ENCODE data around the gene MTIF3. TPM values are rescaled to one million over a fixed set of nuclear protein-coding genes. Genes with fewer than 3 reads are reported as not detected.

The MTIF3 gene
- 10 to 100 TPM; 61.6 to 61.8 TPM for total RNA-seq

- H3K27me3 Mint-ChIP-seq: no peaks in the 10 kb centered on the region
- H3K27ac Mint-ChIP-seq: peak within 1 kb of the TSS; percentile 93
- peaks cover 60% of the 10 kb centered on the region for H3K4me1 Mint-ChIP-seq
- no peaks in the 10 kb centered on the region for H3K9me3 Mint-ChIP-seq
- CTCF ChIA-PET: interaction anchor here (0.7 to 4.2 kb wide), 5 partner anchors 7 to 171 kb away, joined by 3 to 47 read pairs (median 5); partner anchors contain the start of genes GTF3A and LNX2
- H3K36me3 Mint-ChIP-seq (ENCODE audit: low read depth): peaks cover 18% of the 10 kb centered on the region
- DNase-seq: peak; percentile 97
- POLR2A ChIA-PET: interaction anchor here (0.6 to 10.9 kb wide), 13 partner anchors 8 to 171 kb away, joined by 3 to 351 read pairs (median 5); partner anchors contain the start of genes GTF3A, LNX2 and POLR1D
- peak within 1 kb of the TSS; percentile 92 for H3K4me3 Mint-ChIP-seq
Observed at GRCh38 chr13:27449936-27450828, at the start of gene MTIF3. TSS of gene MTIF3 (minus strand) at chr13:27450564. CDS start at chr13:27440448, 10,116 bp downstream.

GRCh38 chr13:27497563-27498230 lies 47.3 kb upstream of the MTIF3 start:
- Mint-ChIP-seq H3K4me3 (no peak overlapping the region), H3K9me3 (no peaks in the 10 kb centered on the region), H3K27me3 (no peaks in the 10 kb centered on the region), H3K36me3 (ENCODE audit: low read depth) (no peaks in the 10 kb centered on the region), H3K27ac (no peak overlapping the region), H3K4me1 (no peaks in the 10 kb centered on the region)
- CTCF ChIA-PET: no interaction called here
- DNase-seq: no peak
- POLR2A ChIA-PET: no interaction called here

GRCh38 chr13:27496536-27497273 lies 46.3 kb upstream of the MTIF3 start:
- Mint-ChIP-seq H3K36me3 (ENCODE audit: low read depth) (no peaks in the 10 kb centered on the region), H3K9me3 (no peaks in the 10 kb centered on the region), H3K27ac (no peak overlapping the region), H3K4me3 (no peak overlapping the region), H3K27me3 (no peaks in the 10 kb centered on the region), H3K4me1 (no peaks in the 10 kb centered on the region)
- ChIA-PET POLR2A (interaction anchor here (1.0 kb wide), 1 partner anchor 104 kb away, joined by 3 read pairs; no protein-coding TSS in a partner anchor), CTCF (no interaction called here)
- no peak for DNase-seq

- no peaks in the 10 kb centered on the region for H3K27me3 Mint-ChIP-seq
- H3K9me3 Mint-ChIP-seq: no peaks in the 10 kb centered on the region
- CTCF ChIA-PET: no interaction called here
- H3K36me3 Mint-ChIP-seq (ENCODE audit: low read depth): no peaks in the 10 kb centered on the region
- no peak overlapping the region for H3K4me3 Mint-ChIP-seq
- H3K4me1 Mint-ChIP-seq: no peaks in the 10 kb centered on the region
- no peak for DNase-seq
- POLR2A ChIA-PET: no interaction called here
- H3K27ac Mint-ChIP-seq: no peak overlapping the region
Observed at GRCh38 chr13:27496006-27496405, 45.6 kb upstream of the MTIF3 start.

- H3K36me3 Mint-ChIP-seq (ENCODE audit: low read depth): no peaks in the 10 kb centered on the region
- ChIA-PET POLR2A (no interaction called here), CTCF (no interaction called here)
- DNase-seq: no peak
- H3K27ac Mint-ChIP-seq: no peak overlapping the region
- H3K9me3 Mint-ChIP-seq: no peaks in the 10 kb centered on the region
- H3K4me3 Mint-ChIP-seq: no peak overlapping the region
- H3K4me1 Mint-ChIP-seq: no peaks in the 10 kb centered on the region
- H3K27me3 Mint-ChIP-seq: no peaks in the 10 kb centered on the region
Observed at GRCh38 chr13:27495551-27495950, 45.2 kb upstream of the MTIF3 start.

- Mint-ChIP-seq H3K9me3 (no peaks in the 10 kb centered on the region), H3K27me3 (no peaks in the 10 kb centered on the region), H3K27ac (no peak overlapping the region), H3K36me3 (ENCODE audit: low read depth) (no peaks in the 10 kb centered on the region), H3K4me3 (no peak overlapping the region), H3K4me1 (no peaks in the 10 kb centered on the region)
- ChIA-PET CTCF (no interaction called here), POLR2A (no interaction called here)
- DNase-seq: no peak
Observed at GRCh38 chr13:27493981-27494380, 43.6 kb upstream of the MTIF3 start.

- Mint-ChIP-seq H3K4me1 (no peaks in the 10 kb centered on the region), H3K9me3 (no peaks in the 10 kb centered on the region), H3K27me3 (no peaks in the 10 kb centered on the region), H3K36me3 (ENCODE audit: low read depth) (no peaks in the 10 kb centered on the region), H3K27ac (no peak overlapping the region), H3K4me3 (no peak overlapping the region)
- CTCF ChIA-PET: no interaction called here
- DNase-seq: no peak
- POLR2A ChIA-PET: no interaction called here
Observed at GRCh38 chr13:27489456-27489855, 39.1 kb upstream of the MTIF3 start.

GRCh38 chr13:27487776-27488175 lies 37.4 kb upstream of the MTIF3 start:
- no peak overlapping the region for H3K27ac Mint-ChIP-seq
- peaks cover 1% of the 10 kb centered on the region for H3K4me1 Mint-ChIP-seq
- no peaks in the 10 kb centered on the region for H3K36me3 Mint-ChIP-seq (ENCODE audit: low read depth)
- DNase-seq: no peak
- ChIA-PET CTCF (interaction anchor here (0.6 to 0.7 kb wide), 2 partner anchors 131 to 158 kb away, joined by 3 to 5 read pairs; no protein-coding TSS in a partner anchor), POLR2A (no interaction called here)
- no peaks in the 10 kb centered on the region for H3K9me3 Mint-ChIP-seq
- H3K4me3 Mint-ChIP-seq: no peak overlapping the region
- no peaks in the 10 kb centered on the region for H3K27me3 Mint-ChIP-seq

- ChIA-PET POLR2A (no interaction called here), CTCF (no interaction called here)
- DNase-seq: no peak
- no peaks in the 10 kb centered on the region for H3K27me3 Mint-ChIP-seq
- H3K9me3 Mint-ChIP-seq: no peaks in the 10 kb centered on the region
- H3K36me3 Mint-ChIP-seq (ENCODE audit: low read depth): no peaks in the 10 kb centered on the region
- H3K27ac Mint-ChIP-seq: no peak overlapping the region
- H3K4me3 Mint-ChIP-seq: no peak overlapping the region
- H3K4me1 Mint-ChIP-seq: peaks cover 4% of the 10 kb centered on the region
Observed at GRCh38 chr13:27483421-27483820, 33.1 kb upstream of the MTIF3 start.

- no peaks in the 10 kb centered on the region for H3K9me3 Mint-ChIP-seq
- H3K27me3 Mint-ChIP-seq: no peaks in the 10 kb centered on the region
- no peak for DNase-seq
- H3K36me3 Mint-ChIP-seq (ENCODE audit: low read depth): no peaks in the 10 kb centered on the region
- H3K4me3 Mint-ChIP-seq: no peak overlapping the region
- CTCF ChIA-PET: no interaction called here
- no peak overlapping the region for H3K27ac Mint-ChIP-seq
- POLR2A ChIA-PET: no interaction called here
- H3K4me1 Mint-ChIP-seq: peaks cover 4% of the 10 kb centered on the region
Observed at GRCh38 chr13:27482983-27483382, 32.6 kb upstream of the MTIF3 start.

GRCh38 chr13:27481766-27482165 lies 31.4 kb upstream of the MTIF3 start:
- peaks cover 15% of the 10 kb centered on the region for H3K4me1 Mint-ChIP-seq
- CTCF ChIA-PET: interaction anchor here (0.7 kb wide), 1 partner anchor 345 kb away, joined by 4 read pairs; no protein-coding TSS in a partner anchor
- H3K9me3 Mint-ChIP-seq: no peaks in the 10 kb centered on the region
- no peaks in the 10 kb centered on the region for H3K27me3 Mint-ChIP-seq
- H3K36me3 Mint-ChIP-seq (ENCODE audit: low read depth): no peaks in the 10 kb centered on the region
- POLR2A ChIA-PET: no interaction called here
- no peak overlapping the region for H3K27ac Mint-ChIP-seq
- peak; percentile 47 for DNase-seq
- H3K4me3 Mint-ChIP-seq: no peak overlapping the region

- H3K4me3 Mint-ChIP-seq: no peak overlapping the region
- no peaks in the 10 kb centered on the region for H3K36me3 Mint-ChIP-seq (ENCODE audit: low read depth)
- no peak overlapping the region for H3K27ac Mint-ChIP-seq
- DNase-seq: no peak
- ChIA-PET POLR2A (interaction anchor here (1.4 kb wide), 1 partner anchor 26 kb away, joined by 3 read pairs; no protein-coding TSS in a partner anchor), CTCF (no interaction called here)
- H3K4me1 Mint-ChIP-seq: peaks cover 19% of the 10 kb centered on the region
- H3K9me3 Mint-ChIP-seq: no peaks in the 10 kb centered on the region
- no peaks in the 10 kb centered on the region for H3K27me3 Mint-ChIP-seq
Observed at GRCh38 chr13:27476943-27477703, 26.8 kb upstream of the MTIF3 start.

Measured in activated CD4-positive, alpha-beta memory T cell treated with anti-CD3 and anti-CD28 coated beads, Interleukin-2, amount 10 ng/mL, durations not matched to agents 7 days and 5 days (primary cell).